GM11168 (cell line): ENCODE results near the gene SAAL1.
"Not testable (repeated sequence)": the region's sequence is repeated elsewhere in the genome, so short reads cannot be mapped to it uniquely, and the experiment has no call there.

Source experiments
- in situ Hi-C: fragments of 300-500 bp; cut with MboI; formaldehyde crosslinking; loops from one replicate; pipeline ENCODE4 v1.12.0; 2022; ENCODE audit warnings: low sequenced_read_pairs; ENCODE audit not compliant: unreplicated experiment

Gene SAAL1, protein sequence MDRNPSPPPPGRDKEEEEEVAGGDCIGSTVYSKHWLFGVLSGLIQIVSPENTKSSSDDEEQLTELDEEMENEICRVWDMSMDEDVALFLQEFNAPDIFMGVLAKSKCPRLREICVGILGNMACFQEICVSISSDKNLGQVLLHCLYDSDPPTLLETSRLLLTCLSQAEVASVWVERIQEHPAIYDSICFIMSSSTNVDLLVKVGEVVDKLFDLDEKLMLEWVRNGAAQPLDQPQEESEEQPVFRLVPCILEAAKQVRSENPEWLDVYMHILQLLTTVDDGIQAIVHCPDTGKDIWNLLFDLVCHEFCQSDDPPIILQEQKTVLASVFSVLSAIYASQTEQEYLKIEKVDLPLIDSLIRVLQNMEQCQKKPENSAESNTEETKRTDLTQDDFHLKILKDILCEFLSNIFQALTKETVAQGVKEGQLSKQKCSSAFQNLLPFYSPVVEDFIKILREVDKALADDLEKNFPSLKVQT

DNA sequence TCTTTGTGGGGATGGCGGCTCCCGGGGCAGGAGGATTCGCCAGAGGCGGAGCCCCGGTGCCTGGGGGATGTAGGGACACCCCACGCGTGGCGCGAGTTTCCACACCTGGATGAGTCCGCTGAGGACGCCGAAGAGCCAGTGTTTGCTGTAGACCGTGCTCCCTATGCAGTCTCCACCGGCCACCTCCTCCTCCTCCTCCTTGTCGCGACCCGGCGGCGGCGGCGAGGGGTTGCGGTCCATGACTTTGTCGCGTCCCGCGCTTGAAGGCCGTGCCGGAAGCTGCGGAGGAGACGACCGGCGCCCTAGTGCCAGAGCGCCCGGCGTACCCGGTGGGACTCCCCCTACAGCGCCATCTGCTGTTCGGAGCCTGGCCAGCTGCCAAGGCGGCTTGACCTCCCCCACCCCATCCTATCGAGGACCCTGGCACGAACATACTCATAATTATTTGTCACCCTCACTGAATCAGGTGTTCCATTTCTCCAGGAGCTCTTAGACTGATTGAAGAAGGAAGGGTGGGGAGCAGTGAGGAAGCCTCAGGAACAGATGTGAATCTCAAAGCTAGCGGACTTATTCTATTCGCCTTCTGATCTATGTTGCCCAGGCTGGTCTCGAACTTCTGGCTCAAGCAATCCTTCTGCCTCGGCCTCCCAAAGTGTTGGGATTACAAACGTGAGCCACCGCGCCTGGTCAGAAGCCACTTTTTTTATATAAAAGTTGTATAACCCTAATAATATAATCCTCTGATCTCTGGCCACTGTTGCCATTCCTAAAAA, at the start of gene SAAL1:
SAAL1 (minus strand) TSS at position 281 of the 773 bp plus-strand sequence; CDS start at position 240, 41 bp downstream.
- in situ Hi-C loops = no loop called here

DNA sequence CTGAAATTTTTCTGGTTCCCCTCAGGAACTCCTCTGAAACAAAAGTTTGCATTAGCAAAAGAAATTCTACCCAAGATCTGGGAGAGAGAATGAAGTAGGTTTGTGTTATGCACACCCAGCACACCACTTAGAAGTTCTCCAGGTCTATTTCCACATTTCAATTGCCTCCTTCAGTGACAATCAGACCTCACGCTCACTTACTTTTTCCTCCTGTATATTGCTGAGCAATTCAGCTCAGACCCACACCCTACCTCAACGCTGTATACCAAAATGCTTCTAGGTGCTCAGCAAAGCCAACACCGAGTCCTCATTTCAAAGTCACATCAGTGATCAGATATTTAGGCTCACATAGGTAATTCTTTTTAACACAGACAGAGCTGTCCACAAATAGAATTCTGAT, 45.7 kb upstream of the SAAL1 start:
- in situ Hi-C loops = no loop called here

DNA sequence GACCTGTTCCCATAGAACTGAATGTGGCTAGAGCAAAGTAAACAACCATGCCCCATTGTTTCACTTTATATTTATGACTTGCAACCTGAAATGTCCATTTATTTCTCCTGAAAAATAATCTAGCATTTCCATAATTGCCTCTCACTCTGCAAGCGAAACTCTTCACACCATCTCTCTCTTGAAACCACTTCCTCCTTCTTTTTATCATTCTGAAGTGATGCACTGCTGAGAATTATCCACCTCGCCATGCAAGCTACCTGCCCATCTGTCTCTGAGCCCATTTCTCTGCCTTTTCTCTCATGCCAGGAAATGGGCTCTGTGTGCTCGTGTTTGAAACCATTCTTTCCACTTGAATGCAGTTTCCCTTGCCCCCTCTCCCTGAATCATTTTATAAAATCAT, 40.0 kb upstream of the SAAL1 start:
- in situ Hi-C loops = no loop called here

DNA sequence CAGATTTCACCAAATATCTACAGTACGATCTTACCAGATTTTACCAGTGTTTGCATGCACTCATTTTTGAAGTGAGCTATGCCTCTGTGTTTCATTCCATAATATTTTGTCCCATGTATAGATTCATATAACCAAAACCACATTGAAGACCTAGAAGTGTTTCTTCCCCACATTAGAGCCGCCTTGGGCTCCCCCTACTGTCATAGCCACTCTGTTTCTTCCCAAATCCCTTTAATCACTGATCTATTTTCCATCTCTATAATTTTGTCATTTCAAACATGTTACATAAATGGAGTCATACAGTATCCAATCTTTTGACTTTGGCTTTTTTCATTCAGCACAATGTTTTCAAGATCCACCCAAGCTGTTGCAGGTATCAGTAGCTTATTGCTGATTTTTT, 39.1 kb upstream of the SAAL1 start:
- in situ Hi-C loops = no loop called here

DNA sequence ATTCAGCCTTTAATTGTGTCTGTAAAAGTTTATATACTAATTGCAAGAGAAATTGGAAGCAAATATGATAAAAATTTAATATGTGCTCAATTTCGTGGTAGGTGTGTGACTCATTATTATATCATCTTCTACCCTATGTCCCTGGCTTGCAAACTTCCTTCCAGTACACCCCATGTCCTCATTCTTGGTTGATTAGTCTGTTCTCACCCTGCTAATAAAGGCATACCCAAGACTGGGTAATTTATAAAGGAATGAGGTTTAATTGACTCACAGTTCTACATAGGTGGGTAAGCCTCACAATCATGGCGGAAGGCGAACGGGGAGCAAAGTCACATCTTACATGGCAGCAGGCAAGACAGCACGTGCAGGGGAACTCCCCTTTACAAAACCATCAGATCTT, 38.4 kb upstream of the SAAL1 start:
- in situ Hi-C loops = no loop called here

DNA sequence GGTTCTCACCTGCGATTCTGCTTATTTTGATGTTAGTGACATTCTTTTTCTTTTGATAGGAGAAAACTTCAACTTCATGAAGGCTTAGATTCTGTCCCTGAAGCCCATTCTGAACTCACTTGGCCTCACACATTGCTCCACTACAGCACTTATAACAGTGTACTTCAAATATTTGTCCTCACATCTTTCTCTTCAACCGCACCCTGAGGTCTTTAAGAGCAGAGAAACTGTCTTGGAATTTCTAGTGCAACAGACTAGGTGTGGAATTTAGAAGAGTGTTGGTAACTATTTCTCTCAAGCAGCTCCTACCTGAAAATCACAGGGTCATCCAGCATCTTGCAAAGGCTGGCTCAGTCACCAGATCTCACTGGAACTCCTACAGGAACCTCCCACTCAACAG, 34.3 kb upstream of the SAAL1 start:
- in situ Hi-C loops = no loop called here

DNA sequence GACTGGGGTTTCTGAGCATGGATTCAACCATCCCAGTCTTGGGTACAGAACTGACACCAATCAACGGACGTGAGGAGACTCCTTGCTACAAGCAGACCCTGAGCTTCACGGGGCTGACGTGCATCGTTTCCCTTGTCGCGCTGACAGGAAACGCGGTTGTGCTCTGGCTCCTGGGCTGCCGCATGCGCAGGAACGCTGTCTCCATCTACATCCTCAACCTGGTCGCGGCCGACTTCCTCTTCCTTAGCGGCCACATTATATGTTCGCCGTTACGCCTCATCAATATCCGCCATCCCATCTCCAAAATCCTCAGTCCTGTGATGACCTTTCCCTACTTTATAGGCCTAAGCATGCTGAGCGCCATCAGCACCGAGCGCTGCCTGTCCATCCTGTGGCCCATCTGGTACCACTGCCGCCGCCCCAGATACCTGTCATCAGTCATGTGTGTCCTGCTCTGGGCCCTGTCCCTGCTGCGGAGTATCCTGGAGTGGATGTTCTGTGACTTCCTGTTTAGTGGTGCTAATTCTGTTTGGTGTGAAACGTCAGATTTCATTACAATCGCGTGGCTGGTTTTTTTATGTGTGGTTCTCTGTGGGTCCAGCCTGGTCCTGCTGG, 31.4 kb upstream of the SAAL1 start:
- in situ Hi-C loops = no loop called here

DNA sequence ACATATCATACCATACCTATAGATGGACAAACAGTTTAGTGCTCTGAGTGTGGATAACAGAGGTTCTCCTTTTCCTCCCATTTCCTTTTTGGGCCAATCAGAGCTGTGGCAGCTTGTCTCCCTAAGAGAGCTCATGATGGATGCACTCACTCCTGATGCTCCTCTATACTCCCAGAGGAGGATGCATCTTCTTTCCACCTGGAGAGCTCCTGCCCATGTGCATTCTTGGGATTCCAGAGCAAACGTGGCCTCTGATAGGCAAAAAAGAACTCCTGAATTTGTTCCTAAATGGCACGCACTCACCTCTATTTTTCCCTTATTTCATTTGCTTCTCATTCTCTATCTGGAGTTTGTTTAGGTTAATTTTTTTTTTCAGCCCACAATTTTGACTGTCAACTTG, 29.4 kb upstream of the SAAL1 start:
- in situ Hi-C loops = no loop called here

DNA sequence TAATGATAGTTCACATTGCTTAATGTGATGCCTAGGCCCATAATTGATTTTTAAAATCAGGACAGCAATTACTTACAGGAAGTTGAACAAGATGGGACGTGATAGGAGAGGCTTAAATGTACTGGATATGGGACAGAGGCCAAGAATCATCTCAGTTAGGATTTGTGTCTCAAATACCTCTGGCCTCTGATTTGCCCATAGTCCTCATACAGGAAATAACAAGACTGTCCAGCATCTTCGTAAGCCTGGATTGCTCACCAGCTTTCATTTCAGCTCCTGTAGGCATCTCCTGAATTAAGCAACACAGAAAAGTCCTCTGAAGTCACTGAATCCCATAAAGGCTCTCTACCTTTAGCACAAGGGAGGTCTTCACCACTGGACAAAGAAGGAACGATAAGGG, 26.5 kb upstream of the SAAL1 start, which contains the start of gene MRGPRX3:
MRGPRX3 (plus strand) TSS at position 231 of the 400 bp plus-strand sequence. CDS start 4,632 bp downstream, outside the sequence.
- in situ Hi-C loops = no loop called here

DNA sequence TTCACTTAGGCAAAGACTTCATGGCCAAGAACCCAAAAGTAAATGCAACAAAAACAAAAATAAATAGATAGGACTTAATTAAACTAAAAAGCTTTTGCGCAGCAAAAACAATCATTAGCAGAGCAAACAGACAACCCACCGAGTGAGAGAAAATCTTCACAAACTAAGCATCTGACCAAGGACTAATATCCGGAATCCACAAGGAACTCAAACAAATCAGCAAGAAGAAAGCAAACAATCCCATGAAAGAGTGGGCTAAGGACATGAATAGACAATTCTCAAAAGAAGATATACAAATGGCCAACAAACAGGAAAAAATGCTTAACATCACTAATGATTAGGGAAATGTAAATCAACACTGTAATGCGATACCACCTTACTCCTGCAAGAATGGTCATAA, 25.2 kb upstream of the SAAL1 start:
- in situ Hi-C loops = not testable (repeated sequence)

DNA sequence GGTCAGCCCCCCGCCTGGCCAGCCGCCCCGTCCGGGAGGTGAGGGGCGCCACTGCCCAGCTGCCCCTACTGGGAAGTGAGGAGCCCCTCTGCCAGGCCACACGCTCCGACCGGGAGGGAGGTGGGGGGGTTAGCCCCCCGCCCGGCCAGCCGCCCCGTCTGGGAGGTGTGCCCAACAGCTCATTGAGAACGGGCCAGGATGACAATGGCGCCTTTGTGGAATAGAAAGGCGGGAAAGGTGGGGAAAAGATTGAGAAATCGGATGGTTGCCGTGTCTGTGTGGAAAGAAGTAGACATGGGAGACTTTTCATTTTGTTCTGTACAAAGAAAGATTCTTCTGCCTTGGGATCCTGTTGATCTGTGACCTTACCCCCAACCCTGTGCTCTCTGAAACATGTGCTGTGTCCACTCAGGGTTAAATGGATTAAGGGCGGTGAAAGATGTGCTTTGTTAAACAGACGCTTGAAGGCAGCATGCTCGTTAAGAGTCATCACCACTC, 15.5 kb upstream of the SAAL1 start:
- in situ Hi-C loops = not testable (repeated sequence)

DNA sequence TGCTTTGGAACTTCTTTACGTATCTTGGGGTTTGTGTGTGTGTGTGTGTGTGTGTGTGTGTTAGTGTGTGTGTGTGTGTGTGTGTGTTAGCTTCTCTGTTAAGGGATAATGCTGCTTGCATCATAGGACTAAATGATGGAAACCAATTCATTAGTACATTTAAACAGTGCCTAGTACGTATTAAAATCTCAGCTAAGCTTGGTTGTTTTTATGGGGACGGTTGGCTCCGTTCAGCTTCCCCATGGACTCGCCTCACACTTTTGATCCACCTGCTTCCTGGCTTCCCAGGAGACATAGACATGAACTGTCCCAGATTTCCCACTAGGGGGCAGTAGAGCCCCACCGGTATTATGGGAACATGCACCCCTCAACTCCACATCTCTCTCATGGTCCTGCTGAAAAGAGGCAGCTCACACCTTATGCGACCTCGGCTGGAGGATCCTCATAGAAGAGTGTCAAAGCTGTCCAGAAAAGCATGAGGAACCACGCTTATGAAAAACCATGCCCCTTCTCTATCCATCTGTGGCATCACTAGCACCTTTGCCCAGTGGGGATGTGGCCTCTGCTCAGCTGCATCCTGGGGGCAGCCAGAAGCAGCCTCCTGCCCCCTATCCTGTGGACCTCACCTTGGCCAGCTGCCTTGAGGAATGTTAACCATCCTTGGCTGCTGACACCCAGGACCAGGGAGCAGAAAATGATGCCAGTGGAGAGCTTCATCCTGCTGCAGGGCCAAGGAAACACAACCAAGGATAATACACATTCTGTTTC, 9.7 kb upstream of the SAAL1 start:
- in situ Hi-C loops = no loop called here

DNA sequence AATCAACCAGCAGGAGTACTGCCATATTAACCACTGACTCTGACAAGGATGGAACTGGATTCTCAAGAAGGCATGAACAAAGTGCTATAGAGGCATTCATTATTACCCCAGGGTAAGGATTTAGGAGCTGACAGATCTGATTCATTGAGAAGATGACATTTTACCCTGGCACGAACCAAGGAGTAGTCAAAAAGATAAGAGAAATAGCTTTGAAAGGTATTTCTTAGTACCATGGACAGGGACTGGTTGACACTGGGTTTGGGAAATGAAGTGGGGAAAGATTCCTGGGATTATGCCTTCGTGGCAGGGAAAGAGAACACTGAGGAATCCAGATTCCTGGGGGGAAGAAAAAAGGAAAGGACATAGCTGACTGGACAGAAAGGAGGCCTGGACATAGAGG, 5.1 kb upstream of the SAAL1 start:
- in situ Hi-C loops = no loop called here

DNA sequence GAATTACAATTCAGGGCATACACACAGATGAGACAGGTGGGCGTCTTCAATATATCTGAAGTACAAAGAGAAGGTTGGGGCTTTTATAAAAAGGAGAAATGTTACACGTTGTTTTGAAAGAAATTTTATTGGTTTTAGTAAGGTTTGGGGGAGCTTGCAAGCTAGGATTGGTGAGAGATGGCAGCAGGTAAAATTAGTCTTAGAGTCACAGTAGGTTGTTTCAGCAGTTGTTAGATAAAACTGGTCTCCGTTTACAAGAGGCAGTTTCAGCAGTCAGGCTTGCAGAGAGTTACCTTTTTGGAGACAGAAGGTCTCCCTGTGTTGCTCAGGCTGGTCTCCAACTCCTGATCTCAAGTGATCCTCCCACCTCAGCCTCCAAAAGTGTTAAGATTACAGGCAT, 2.4 kb upstream of the SAAL1 start:
- in situ Hi-C loops = no loop called here

DNA sequence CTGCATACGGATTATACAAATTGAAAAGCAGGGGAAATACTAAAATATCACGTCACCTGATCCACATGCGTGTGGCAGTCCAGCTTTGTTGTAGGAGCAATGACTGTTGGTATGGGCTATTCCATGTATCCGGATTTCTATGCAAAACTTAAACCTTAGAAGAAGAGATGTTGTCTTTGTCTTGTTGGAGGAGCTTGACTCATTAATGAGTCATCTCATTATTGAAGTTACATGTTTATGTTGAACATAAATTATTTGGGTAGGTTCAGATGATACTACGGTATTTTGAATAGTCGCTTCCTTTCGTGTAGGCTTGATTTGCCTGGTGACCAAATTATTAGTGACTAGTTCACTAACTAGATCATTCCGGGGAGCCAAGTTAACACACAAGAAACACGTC, 806 bp upstream of the SAAL1 start:
- in situ Hi-C loops = no loop called here

DNA sequence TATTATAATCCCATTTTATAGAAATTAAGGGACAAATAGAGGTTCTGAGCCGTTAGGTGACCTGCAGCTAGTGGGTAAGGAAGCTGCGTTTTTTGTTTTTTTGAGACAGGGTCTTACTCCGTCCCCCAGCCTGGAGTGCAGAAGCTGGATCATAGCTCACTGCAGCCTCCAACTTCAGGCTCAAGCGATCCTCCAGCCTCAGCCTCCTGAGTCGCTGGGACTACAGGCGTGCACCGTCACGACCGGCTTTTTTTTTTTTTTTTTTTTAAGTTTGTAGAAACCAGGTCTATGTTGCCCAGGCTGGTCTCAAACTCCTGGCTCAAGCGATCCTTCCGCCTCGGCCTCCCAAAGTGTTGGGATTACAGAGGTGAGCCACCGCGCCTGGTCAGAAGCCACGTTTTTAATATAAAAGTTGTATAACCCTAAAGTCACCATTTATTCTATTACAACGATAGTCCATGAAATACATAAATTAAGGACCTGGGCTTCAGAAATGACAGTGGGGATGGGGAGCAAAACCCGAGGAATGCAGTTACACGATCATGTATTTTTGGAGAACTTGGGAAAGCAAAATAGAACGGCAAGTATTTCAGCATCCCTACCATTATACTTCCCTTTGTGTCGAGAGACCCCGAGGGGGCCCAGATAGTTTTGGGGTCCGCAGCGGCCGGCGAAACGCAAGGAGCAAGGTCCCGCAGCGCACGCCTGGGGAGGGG, 638 bp downstream of the SAAL1 start:
- in situ Hi-C loops = no loop called here

DNA sequence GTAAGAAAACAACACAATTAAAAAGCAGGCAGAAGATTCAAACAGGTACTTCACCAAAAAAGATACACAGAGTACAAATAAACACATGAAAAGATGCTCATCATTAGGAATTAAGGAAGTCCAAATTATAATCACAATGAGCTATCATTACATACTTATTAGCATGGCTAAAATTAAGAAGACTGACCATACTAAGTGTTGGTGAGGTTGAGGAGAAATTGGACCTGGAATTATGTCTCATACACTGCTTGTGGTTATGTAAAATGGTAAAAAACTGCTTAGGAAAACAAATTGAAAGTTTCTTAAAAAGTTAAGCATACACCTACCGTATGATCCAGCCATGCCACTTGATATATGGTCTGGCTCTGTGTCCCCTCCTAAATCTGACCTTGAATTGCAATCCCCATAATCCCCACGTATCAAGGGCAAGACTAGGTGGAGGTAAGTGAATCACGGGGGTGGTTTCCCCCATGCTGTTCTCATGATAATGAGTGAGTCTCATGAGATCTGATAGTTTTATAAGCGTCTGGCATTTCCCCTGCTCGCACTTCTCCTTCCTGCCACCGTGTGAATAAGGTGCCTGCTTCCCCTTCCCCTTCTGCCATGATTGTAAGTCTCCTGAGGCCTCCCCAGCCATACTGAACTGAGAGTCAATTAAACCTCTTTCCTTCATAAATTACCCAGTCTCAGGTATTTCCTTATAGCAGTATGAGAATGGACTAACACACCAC, 4.8 kb downstream of the SAAL1 start:
- in situ Hi-C loops = no loop called here

DNA sequence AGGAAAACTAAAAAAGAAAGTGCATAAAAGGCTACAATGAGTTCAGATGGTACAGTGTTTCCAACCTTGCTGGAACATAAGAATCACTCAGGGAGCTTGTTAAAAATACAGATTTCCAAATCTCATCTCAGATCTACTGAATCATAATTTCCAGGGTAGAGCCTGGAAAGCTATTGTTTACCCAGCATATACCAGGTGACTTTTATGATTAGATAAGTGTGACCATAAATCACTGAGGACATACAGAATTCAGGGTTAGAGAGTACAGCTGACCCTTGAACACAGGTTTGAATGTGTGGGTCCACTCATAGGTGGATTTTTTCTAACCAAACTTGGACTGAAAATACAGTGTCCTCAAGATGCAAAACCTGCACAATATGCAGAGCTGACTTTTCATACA, 11.9 kb downstream of the SAAL1 start:
- in situ Hi-C loops = no loop called here

DNA sequence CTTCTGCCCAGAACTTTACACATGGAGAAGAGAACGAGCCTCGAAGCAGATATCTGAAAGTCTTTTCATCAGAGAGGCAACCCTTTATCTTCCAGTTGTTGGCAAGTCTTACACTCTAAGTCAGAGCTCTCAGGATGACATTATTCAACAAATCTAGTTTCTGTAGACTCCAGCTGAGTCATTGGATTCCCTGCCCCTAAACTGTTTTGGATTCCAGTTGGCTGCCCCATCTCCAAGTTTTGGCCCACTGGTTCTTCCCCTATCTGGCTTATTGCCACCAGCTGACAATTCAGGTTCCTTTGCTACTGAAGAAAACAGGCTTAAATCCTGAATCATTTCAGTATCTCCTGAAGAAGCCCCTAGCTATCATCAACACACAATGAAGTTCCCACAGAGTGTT, 14.2 kb downstream of the SAAL1 start:
- in situ Hi-C loops = no loop called here
